CD4-positive, alpha-beta T cell (primary cell): Measurements from ENCODE around the gene UBE2M. TPM values are rescaled to one million over a fixed set of nuclear protein-coding genes. Genes with fewer than 3 reads are reported as not detected.
A peak's percentile ranks its signal among the peaks of the same experiment; 100 is the strongest.
"Not testable (repeated sequence)": the region's sequence is repeated elsewhere in the genome, so short reads cannot be mapped to it uniquely, and the experiment has no call there.

Experiments used
- ATAC-seq: fragments of 200-7000 bp; cut with Tn5 transposase; one replicate; pipeline ENCODE4 v1.10.0; 2022; ENCODE audit warnings: mild to moderate bottlenecking; ENCODE audit not compliant: poor library complexity
- CTCF ChIA-PET: fragments of 350-600 bp; sonication (Branson Sonifier 250); formaldehyde crosslinking; loops from one replicate; lab custom pipeline; 2021; ENCODE audit warnings: antibody characterized with exemption, inconsistent platforms; lab: Charles Lee
- POLR2A ChIA-PET: fragments of 350-600 bp; sonication (Branson Sonifier 250); formaldehyde crosslinking; loops from one replicate; lab custom pipeline; 2021; ENCODE audit warnings: antibody characterized with exemption, inconsistent platforms; lab: Charles Lee
- DNase-seq, 14 experiments: peaks; one replicate each; pipeline ENCODE4 v3.0.0-alpha.2; 2013 to 2020; ENCODE audit warnings: mixed read lengths in 2 of 14
- H3K27ac ChIP-seq, 2 donors: one replicate each; pipeline versions ENCODE4 v1.5.1 to v1.7.0; 2013; ENCODE audit warnings: low read length in 2 of 2, low read depth in 1 of 2, mild to moderate bottlenecking in 1 of 2
- H3K27me3 ChIP-seq, 2 experiments: 1 replicate in 1 of 2; 2 replicates in 1 of 2; pipeline versions ENCODE4 v1.6.1 to v1.7.0; 2013; ENCODE audit warnings: low read length in 2 of 2, control low read depth in 1 of 2, mild to moderate bottlenecking in 1 of 2, moderate library complexity in 1 of 2; ENCODE audit not compliant: insufficient read depth in 2 of 2, control insufficient read depth in 1 of 2
- H3K36me3 ChIP-seq: one replicate; pipeline ENCODE4 v1.6.1; 2013; ENCODE audit warnings: low read length, control low read depth; ENCODE audit not compliant: insufficient read depth
- H3K4me1 ChIP-seq: one replicate; pipeline ENCODE4 v1.6.1; 2013; ENCODE audit warnings: low read length, control low read depth; ENCODE audit not compliant: insufficient read depth
- H3K4me3 ChIP-seq: one replicate; pipeline ENCODE4 v1.5.1; 2013; ENCODE audit warnings: mild to moderate bottlenecking, low read length, moderate library complexity
- H3K9me3 ChIP-seq, 2 experiments: 1 replicate in 1 of 2; 2 replicates in 1 of 2; pipeline versions ENCODE4 v1.6.1 to v1.7.0; 2013; ENCODE audit warnings: low read length in 2 of 2, mild to moderate bottlenecking in 2 of 2, control low read depth in 1 of 2, moderate library complexity in 1 of 2; ENCODE audit not compliant: control insufficient read depth in 1 of 2, insufficient read depth in 1 of 2
- H3K27ac Mint-ChIP-seq: one replicate; pipeline ENCODE4 v1.8.0; 2020; ENCODE audit warnings: mixed read lengths
- H3K27me3 Mint-ChIP-seq: one replicate; pipeline ENCODE4 v1.8.0; 2021; ENCODE audit warnings: mixed read lengths
- H3K36me3 Mint-ChIP-seq: one replicate; pipeline ENCODE4 v1.8.0; 2021; ENCODE audit warnings: low read depth, mixed read lengths
- H3K4me1 Mint-ChIP-seq: one replicate; pipeline ENCODE4 v1.8.0; 2021; ENCODE audit warnings: low read depth, mixed read lengths
- H3K4me3 Mint-ChIP-seq: one replicate; pipeline ENCODE4 v1.8.0; 2020; ENCODE audit warnings: mild to moderate bottlenecking, mixed read lengths
- H3K9me3 Mint-ChIP-seq: one replicate; pipeline ENCODE4 v1.8.0; 2020; ENCODE audit warnings: mixed read lengths
- CTCF ChIP-seq: fragments of 200-600 bp; IDR thresholded peaks from one replicate; pipeline ENCODE4 v1.8.0; 2022; ENCODE audit warnings: antibody characterized with exemption, mild to moderate bottlenecking
- intact Hi-C, 2 experiments: fragments of 100-400 bp; cut with DNase I in 1 of 2; cut with micrococcal nuclease in 1 of 2; formaldehyde crosslinking; loops; one replicate each; pipeline versions ENCODE4 v1.15.1 to v1.9.0; 2023 to 2025; cut with DNase I, micrococcal nuclease
- total RNA-seq, 174 experiments: library from RNA in 2 of 174; stranded (reverse) in 2 of 174; gene quantifications; one replicate each; pipeline ENCODE4 v1.2.3 and lab custom pipeline; 2021 to 2026

Gene UBE2M
- total RNA-seq, 2 experiments from 2014 or later, result 29.0 to 31.0 TPM

GRCh38 chr19:58543826-58544590 lies 14.4 kb downstream of the UBE2M start, which contains the start of gene TRIM28:
Gene TRIM28 (plus strand): TSS chr19:58544064. CDS start chr19:58544758, 694 bp downstream.
- Histone ChIP-seq H3K36me3 (peaks cover 36% of the 10 kb centered on the region), H3K27me3 (no peaks in the 10 kb centered on the region), H3K27ac (peak within 1 kb of the TSS; percentile 79 to 88), H3K9me3 (no peaks in the 10 kb centered on the region), H3K4me3 (peak within 1 kb of the TSS; percentile 70), H3K4me1 (peaks cover 41% of the 10 kb centered on the region)
- peaks cover 48% of the 10 kb centered on the region for H3K36me3 Mint-ChIP-seq
- ATAC-seq, result peak; percentile 87
- DNase-seq, result peak; percentile 99 to 100 (median 100)
- no peaks in the 10 kb centered on the region for H3K27me3 Mint-ChIP-seq
- intact Hi-C loops, result loop anchor here (1.0 kb wide), 4 partner anchors 10 to 29 kb away; partner anchors contain the start of genes MZF1 (in 2 of the 2), ZBTB45 (in 2 of the 2) and UBE2M (in 1 of the 2)
- H3K4me3 Mint-ChIP-seq, result peak within 1 kb of the TSS; percentile 95
- H3K9me3 Mint-ChIP-seq, result no peaks in the 10 kb centered on the region
- POLR2A ChIA-PET, result interaction anchor here (0.6 to 3.2 kb wide), 19 partner anchors 10 to 1303 kb away, joined by 3 to 64 read pairs (median 4); partner anchors contain the start of genes CHMP2A, MZF1, UBE2M and ZBTB45
- peak within 1 kb of the TSS; percentile 95 for H3K27ac Mint-ChIP-seq
- no peak for TF ChIP-seq CTCF
- H3K4me1 Mint-ChIP-seq, result peaks cover 40% of the 10 kb centered on the region
- CTCF ChIA-PET, result interaction anchor here (0.8 to 3.3 kb wide), 5 partner anchors 21 to 37 kb away, joined by 3 to 34 read pairs (median 8); partner anchors contain the start of gene ZBTB45

GRCh38 chr19:58542641-58543372 lies 15.6 kb downstream of the UBE2M start:
- H3K4me3 ChIP-seq, intact Hi-C loops, H3K27ac ChIP-seq, H3K9me3 Mint-ChIP-seq, H3K27me3 ChIP-seq, H3K4me3 Mint-ChIP-seq, H3K9me3 ChIP-seq, H3K27me3 Mint-ChIP-seq, ATAC-seq: not testable (repeated sequence)
- POLR2A ChIA-PET, result interaction anchor here (0.6 to 3.2 kb wide), 7 partner anchors 11 to 1302 kb away, joined by 3 to 64 read pairs (median 14); partner anchors contain the start of genes CHMP2A, ZBTB45 and ZNF584
- H3K36me3 ChIP-seq, result peaks cover 24% of the 10 kb centered on the region
- CTCF ChIA-PET, result interaction anchor here (1.3 to 3.3 kb wide), 2 partner anchors 23 to 38 kb away, joined by 9 to 34 read pairs; partner anchors contain the start of gene ZBTB45
- DNase-seq, result peak in 2 of 14 experiments; percentile 20 to 35
- peaks cover 44% of the 10 kb centered on the region for H3K4me1 Mint-ChIP-seq
- peaks cover 38% of the 10 kb centered on the region for H3K36me3 Mint-ChIP-seq
- peak overlapping the region; percentile 95 for H3K27ac Mint-ChIP-seq
- peaks cover 48% of the 10 kb centered on the region for H3K4me1 ChIP-seq

GRCh38 chr19:58539169-58539559 lies 19.2 kb downstream of the UBE2M start:
- Histone ChIP-seq H3K4me1 (peaks cover 23% of the 10 kb centered on the region), H3K27me3 (peaks cover 5 to 13% of the 10 kb centered on the region in 2 experiments)
- peak overlapping the region; percentile 63 for H3K27ac Mint-ChIP-seq
- intact Hi-C loops, H3K9me3 Mint-ChIP-seq, H3K36me3 ChIP-seq, CTCF ChIA-PET, H3K36me3 Mint-ChIP-seq, DNase-seq, H3K9me3 ChIP-seq, H3K27me3 Mint-ChIP-seq, ATAC-seq, H3K4me3 Mint-ChIP-seq, H3K4me3 ChIP-seq, H3K27ac ChIP-seq: not testable (repeated sequence)
- peaks cover 26% of the 10 kb centered on the region for H3K4me1 Mint-ChIP-seq
- POLR2A ChIA-PET, result interaction anchor here (0.6 to 1.9 kb wide), 3 partner anchors 16 to 21 kb away, joined by 3 to 16 read pairs (median 5); partner anchors contain the start of genes CHMP2A and ZBTB45
